T follicular helper cell (primary cell): ENCODE measurements around the gene NLGN1.

Source experiments
- DNase-seq: peaks from one replicate; pipeline ENCODE4 v3.0.0-alpha.2; 2020; ENCODE audit warnings: low read depth

The NLGN1 gene

DNA sequence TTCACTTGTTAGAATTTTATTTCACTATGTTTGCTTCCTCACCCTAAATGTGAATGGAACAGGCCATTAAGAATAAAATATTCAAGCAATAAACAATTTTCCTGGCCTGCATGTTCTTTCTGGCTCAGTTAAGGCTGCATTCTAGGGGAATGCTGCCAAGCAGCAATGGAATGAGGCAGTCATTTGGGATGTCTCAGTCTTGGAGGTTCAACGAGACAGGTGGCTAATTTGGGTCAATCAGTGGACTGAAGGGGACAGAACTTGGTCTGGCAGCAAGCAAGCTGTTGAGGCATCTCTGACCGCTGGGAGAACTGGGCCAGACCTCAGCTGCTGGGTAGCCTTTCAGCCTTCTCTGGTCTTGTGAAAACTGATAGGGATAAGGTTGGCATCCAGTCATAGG lies 241.6 kb downstream of the NLGN1 start:
- no peak for DNase-seq

DNA sequence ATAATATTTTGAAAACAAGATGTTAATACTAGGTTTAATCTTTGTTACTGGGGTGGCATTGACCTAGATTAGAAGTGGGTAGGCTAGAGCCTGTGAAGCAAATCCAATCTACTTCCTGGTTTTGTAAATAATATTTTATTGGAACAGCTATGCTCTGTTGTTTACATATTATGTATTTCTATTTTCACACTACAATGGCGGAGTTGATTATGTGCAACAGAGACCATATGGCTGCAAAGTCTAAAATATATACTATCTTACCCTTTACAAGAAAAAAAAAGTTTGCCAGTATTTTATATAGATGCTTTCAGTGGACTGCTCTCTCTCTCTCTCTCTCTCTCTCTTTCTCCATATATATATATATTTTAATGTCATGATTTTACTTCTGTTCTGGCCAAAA lies 244.2 kb downstream of the NLGN1 start:
- DNase-seq = no peak

DNA sequence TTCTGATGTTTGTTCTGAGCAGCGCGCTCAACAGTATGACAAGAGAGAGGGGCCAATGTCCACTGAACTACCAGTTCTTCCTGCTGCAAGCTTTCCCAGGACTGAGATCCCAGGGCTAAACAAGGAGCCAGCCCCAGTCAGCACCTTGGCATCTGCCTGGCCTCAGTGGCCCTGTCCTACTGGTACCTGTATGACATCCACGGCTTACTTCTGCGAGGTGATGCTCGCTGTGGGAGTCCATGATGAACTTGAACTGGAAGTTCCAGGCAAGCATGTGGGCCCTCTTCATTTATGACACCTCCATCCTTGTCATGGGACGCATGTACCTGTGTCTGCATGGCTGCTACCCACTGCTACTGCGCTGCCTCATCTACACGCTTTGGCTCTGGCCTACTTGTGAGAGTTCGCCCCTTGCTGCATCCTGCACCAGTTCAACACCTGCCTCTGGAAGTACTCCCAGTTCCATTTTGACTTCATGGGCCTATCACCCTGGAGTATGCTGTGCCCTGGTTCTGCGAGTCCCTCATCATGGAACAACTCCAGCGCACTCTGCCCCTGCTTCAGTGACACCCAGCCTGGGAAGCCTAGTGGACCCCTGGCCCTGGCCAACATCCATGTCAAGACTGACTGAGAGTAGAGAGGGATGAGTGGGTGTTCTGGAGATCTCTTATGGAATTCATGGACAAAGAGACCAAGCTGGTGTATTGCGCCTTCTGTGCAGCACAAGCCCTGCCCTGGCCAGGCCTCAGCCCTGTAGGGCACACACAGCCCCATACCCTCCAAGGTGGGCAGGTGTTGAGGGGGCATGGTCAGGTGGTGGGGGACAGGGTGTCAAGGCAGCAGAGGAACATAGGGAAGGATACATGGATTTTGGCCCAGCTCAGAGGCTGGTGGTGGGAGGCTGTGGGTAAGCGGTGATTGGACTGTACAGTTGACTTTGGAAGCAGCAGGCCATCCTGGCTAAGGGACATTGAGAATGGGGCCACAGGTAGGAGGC lies 246.8 kb downstream of the NLGN1 start:
- DNase-seq = no peak

DNA sequence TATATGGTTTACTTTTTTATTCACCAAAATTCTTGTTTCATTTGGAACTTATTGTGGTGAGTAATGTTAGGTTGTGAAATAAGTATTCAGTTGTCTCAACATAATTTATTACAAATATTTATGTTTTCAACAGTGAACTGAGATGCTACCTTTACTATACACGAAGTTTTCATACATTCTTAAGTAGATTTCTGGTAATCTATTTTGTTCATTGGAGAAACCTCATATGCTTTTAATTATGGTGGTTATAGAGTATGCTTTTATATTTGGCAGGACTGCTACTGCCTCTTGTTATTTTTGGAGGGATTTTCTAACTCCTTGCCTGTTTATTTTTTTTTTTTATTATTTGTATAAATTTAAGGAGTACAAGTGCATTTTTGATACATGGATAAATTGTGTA lies 253.1 kb downstream of the NLGN1 start:
- no peak for DNase-seq

DNA sequence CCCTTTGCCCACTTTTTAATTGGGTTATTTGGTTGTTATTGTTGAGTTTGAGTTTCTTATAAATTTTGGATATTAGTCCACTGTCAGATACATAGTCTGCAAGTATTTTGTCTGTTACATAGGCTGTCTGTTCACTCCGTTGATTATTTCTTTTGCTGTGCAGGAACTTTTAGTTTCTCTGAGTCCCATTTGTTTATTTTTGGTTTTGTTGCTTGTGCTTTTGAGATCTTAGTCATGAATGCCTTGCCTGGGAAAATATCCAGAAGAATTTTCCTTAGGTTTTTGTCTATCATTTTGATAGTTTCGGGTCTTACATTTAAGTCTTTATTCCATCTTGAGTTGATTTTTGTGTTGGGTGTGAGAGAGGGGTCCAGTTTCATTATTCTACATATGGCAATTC lies 254.5 kb downstream of the NLGN1 start:
- no peak for DNase-seq

DNA sequence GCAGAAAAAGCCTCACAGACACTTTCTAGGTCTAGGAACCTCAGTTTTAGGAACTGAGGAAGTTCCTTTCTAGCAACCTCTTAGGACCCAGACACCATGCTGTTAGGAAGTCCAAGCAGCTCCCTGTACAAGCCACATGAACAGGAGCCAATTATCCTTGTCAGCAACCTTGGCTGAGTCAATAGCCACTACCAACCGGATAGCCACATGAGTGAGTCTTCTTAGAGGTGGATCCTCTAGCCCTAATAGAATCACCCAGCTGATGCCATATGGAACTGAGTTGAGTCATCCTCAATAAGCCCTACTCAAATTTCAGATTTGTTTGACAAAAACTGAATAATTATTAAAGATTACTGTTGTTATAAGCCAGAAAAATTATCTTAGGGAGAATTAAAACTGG lies 256.2 kb downstream of the NLGN1 start:
- no peak for DNase-seq

DNA sequence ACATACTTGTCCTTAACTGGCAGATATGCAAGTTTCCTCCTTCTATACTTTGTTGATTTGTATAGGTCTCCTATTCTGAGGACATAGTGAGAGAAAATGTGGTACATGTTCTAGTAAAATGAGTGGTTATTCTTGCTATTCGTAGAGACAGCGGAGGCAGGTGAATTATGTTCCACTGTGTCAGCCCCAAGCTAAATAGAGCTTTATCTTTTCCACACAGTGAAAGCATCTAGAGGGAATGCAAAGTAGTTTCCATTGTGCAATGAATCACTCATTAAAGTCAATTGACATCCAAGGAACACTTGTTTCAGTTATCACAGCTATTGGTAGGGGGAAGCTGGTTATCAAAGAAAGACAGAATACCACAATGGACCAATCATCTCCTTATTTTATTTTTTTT lies 262.4 kb downstream of the NLGN1 start:
- no peak for DNase-seq

DNA sequence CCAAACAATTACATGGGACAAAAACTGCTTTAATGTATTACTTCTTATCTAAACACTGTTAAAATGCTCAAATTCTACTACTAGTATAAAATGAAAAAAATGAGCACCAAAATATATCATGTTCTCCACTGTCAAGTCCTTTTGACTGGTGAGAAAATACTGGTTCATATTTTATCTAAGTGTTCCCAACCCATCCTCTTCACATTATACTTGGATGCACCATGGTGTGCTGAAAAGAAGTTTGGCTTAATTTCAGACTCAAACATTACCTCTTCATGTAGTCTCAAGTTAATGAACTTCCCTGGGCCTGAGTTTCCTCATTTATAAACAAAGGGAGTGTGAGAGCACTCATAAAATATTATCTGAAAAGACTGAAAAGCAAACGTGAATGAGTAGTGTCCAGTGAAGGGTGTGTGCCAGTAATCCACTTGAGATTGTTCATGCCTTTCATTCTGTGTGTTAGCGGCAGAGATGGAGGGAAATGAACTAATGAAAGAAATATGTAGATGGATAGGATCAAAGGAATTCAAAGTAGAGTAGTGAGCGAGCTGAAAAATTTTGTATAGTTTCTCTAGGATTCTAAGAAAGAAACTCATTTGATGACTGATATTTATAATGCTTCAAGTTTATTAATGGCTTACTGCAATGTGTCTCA lies 263.2 kb downstream of the NLGN1 start:
- DNase-seq = no peak

DNA sequence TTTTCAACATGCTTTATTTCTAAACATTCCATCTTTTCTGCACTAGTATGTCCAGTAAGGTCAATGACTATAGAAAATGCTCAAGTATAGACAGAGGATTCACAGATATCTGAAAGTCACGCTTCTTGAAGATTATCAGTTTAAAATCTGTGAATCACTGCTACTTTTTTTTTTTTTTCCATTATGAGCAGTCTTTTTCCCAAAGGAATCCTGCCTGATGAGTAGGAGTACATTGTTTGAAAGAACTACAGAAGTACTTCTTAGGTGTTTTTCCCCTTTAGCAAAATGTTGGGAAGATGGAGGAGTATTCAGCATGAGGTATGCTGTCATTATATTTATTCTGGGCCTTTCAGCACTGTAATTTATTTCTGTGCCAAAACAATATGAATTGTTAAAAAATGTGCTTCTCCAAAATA lies 266.2 kb downstream of the NLGN1 start:
- DNase-seq = no peak

DNA sequence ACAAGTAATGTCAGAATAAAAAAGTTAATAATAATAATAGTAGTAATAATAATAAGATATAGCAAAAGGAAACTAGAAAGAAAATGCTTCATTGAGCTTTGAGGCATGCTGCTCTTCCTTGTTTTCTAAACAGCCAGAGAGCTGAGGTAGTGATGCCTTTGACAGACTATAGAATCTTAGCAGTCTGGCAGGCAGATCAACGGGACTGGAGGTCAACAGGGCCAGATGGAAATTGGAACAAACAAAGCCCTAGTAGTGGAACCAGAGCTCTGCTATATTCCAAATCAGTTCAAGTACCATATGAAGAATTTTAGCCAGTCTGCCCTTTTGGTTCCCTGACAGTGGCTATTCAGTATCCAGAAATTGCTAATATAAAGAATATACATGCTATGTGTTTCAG lies 278.6 kb downstream of the NLGN1 start:
- no peak for DNase-seq

DNA sequence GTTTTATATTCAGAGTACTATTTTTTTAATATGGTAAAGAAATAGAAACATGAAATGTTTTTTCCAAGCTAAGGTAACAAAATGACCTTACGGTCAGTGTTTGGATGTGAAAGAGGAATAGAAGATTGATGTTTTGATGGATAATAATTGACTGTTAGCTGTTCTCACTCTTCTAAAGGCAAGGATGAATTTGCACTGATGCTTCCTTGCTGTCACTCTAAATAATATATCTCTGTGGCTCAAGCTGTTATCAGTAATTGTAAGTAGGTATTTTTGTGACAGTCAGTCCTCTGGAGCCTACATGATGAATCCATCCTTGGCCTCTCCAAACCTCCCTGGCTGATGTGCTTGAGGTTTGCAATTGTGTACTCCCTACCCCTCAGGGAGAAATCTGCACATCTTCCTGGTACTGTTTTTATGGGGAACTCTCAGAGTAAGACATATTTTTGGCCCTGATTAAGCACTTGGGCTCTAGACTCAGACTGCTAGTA lies 283.7 kb downstream of the NLGN1 start:
- no peak for DNase-seq

DNA sequence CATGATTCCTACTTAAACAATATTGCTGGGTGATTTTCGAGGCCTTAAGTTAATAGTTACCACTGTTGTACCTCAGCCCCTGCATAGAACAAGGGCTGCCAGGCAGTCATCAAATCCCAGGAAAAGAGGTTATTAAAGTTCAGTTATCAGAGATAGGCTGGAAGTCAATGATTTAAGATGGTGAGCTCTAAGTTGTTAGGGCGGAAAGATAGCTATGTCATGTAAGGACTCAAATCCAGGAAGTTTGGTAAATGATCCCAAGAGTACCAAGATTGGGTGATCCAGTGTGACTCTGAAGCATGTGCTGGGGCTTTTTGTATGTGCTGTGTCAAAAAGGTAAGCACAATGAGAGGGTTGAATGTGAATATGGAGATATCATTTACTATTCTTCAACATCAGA lies 287.9 kb downstream of the NLGN1 start:
- no peak for DNase-seq

DNA sequence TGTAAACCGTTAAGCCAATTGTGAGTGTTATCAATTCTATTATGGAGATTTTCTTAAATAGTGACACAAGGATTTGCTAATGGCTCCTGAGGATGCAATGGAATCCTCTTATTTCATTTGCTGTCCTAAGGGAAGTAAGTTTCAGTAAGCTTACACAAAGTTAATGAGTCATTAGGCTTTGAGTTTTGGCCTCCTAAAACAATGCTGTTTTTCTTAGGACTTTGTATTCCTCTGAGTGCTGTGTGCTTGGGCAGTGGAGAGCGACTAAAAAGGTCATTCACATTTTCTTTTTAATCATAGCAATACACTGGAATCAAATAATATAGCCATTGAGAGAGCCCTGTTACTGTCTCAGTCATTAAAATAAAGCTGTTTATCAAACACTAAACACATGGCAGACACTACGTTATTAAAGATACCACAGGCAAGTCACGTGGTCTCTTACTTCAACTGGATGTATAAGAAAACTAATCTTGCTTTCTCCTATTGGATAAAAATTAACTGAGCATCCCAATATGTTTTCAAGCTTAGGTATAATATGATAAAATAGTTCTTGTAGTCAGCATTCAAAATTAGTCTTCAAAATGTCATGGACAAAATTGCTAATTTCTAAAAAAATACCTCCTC lies 290.8 kb downstream of the NLGN1 start:
- no peak for DNase-seq

DNA sequence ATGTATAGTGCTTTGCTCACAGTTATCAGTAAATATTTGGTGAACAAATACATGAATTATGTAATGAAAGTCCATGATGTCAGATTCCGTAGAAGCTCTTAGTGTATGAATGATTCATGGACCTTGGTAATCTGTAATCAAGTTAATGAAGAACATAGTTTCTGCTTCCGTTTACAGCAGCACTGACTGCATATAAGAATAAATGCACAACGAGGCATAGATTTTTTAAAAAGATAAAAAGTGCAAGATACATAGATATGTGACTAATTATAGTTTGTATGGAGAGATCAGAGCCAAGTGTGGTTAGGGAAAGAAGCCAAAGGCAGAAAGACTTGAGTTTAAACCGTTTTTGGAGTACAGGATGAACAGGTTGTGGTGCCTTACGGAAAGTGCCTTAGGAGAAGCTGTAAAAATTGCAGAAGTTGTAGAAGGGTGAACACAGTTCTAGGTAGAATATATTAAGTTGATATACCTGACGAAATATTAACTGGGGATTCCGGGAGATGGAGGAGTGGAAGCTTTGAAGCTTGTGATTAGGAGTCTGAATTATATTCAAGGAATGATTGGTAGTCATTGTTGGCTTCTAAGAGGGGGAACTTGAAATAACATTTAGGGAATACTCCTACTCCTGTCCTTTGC lies 293.1 kb downstream of the NLGN1 start:
- DNase-seq = no peak

DNA sequence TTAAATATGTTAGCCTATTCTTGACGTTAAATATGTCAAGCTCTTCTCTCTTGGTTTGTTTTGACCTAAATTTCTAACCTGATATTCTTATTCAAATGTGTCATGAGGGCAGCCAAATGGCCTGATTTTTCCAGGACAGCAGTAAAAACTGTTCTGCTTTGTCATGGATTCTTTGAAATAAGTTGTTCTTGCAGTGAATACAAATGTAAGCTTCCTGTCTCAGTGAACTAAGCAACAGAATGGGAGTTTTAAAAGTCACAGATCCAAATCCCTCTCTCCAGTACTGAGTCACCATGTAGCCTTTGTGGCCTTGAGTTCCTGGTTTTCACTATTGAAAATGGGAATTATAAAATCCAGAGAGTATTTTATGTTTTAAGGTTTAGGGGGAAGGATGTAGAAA lies 301.8 kb downstream of the NLGN1 start:
- no peak for DNase-seq

DNA sequence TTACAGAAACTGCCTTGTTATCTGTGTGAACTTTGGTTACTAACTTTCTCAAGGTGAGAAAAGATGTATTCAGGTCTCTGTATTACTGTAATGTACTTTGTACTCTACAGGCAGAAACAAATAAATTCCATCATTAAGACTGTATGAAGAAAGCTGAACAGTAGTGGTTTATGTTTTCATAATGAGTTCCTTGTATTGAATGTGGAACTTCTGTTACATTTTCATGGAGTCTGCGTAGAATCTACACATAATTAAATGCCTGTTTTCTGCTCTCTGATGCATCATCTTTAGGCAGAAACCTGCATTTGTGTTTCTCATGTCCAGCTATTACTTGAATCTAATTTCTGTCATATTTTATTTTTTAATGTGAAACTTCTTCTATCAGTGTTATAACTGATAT lies 302.8 kb downstream of the NLGN1 start:
- no peak for DNase-seq

DNA sequence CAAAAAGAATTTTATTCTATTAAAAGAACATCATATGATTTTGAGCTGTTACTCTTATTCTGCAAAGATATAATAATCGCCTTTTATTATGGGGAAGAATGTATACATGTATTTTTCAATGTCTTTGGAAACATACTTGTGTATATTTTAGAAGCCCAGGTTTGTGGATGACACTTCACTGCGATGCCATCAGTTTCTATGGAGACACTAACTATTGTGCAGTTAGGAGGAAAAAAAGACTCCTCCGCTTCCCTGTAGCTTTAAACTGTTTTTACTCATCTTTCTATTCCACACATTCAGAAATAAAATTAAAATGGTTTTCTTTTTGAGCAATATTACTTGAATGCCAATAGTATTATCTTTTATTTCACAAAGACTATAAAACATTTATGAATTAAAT lies 305.0 kb downstream of the NLGN1 start:
- DNase-seq = no peak

DNA sequence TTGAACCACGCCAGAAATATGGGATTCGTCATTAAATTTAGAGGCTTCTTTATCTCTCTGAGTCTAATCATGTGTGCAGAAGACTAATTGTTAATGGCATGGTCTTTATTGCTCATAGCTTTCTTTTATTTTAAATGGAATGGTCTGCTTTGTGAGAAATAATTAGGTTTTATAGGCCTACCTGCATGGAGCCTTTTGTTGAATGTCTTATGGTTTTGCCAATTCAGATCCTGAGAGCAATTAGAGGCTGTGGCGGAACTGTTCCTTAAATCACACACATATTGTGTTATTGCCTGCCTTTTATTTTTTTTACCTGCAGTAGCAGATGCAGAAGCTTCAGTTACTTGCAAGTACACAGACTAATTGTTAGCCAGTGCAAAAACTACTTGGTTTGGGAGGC lies 306.2 kb downstream of the NLGN1 start:
- DNase-seq = no peak

DNA sequence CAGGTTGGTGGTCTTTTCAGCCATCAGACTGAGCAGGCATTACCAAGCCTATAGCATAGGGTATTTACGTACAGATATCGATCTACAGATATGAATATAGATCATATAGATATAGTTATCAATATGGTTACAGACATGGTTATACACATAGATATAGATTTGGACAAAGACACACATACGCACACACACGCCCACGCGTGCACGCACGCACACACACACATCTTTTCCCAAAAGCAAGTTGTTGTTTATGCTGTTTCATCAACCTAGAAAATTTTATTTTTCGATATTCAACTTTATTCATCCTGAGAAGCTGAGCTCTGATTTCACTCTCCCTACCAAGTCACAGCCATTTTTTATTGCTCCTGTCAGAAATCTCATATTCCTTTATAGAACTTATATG lies 309.1 kb downstream of the NLGN1 start:
- no peak for DNase-seq

DNA sequence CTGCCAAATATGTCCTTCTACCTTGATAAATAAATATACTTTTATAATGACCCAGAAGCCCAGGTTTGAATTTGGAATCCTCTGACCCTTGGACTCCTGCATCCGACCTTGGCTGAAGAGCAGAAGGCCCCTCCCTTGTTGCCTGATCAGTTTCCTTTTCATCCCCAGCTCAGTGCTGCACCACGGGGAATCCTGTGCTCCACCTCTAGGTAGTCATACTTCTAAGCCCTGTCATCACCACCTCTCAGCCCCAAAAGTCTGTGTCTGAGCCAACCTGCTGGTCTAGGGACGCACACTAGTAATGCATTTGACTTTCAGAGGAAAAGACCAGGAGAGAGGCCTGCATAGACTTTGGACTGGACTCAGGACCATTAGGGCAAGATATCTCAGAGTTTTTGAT lies 310.6 kb downstream of the NLGN1 start:
- no peak for DNase-seq

DNA sequence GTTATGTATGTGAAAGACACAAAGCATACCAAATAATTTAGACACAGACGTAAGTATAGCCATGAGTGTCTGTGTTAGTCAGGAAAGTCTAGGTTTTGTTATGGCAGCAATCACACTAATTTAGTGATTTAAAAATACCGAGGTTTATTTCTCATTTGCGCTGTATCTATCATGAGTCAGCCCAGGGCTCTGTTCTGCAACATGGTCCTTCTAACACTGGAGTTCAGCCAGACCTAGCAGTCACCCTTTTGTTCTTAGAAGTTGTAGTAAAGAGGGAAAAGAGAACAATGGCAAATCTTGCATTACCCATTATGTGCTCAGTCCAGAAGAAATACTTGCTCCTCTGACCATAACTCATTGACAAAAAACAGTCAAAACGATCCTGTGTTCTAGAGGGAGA lies 311.5 kb downstream of the NLGN1 start:
- DNase-seq = no peak

DNA sequence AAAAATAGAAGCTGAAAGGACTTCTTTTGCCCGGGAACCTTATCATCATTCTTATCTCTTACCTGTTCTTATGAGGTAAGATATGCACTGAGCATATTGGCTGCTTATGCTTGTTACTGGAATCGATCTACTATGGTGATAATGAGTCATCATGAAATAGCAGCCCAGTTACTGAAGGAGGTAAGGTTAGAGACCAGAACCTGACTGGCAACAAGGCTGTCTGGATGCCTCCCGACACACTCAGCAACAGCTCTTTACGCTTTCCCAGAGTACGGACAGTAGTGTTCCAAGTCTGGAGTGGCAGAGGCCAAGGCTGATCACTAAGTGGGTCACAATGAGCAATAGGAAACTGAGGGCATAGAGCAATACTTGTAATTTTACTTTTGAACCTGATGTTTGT lies 314.1 kb downstream of the NLGN1 start:
- no peak for DNase-seq
